ENCODE results near the gene NWD2. TPM values are rescaled to one million over a fixed set of nuclear protein-coding genes. Genes with fewer than 3 reads are reported as not detected.
A peak's percentile ranks its signal among the peaks of the same experiment; 100 is the strongest.

NWD2 gene
- total and polyA plus RNA-seq, 5 donors from 2014 or later = not detected

- Mint-ChIP-seq H3K4me1 (no peaks in the 10 kb centered on the region), H3K36me3 (no peaks in the 10 kb centered on the region), H3K4me3 (peak overlapping the region in 1 of 4 donors; percentile 53), H3K9me3 (peaks cover 0 to 7% (median 0%) of the 10 kb centered on the region in 7 donors), H3K27ac (no peak overlapping the region), H3K27me3 (peaks cover 45% of the 10 kb centered on the region)
- Histone ChIP-seq H3K36me3 (ENCODE audit: control insufficient read depth, insufficient read depth, low read length) (no peaks in the 10 kb centered on the region), H3K9me3 (ENCODE audit: control insufficient read depth in 2 of 2, low read length in 2 of 2) (no peaks in the 10 kb centered on the region), H3K4me1 (ENCODE audit: control insufficient read depth, insufficient read depth, low read length, poor library complexity, severe bottlenecking) (no peaks in the 10 kb centered on the region), H3K27me3 (ENCODE audit: control insufficient read depth, insufficient read depth, low read length) (peaks cover 2% of the 10 kb centered on the region), H3K27ac (ENCODE audit: insufficient read depth, low read length, poor library complexity, severe bottlenecking) (no peak overlapping the region), H3K4me3 (ENCODE audit: low read depth, low read length) (no peak overlapping the region)
- DNase-seq (no peak), ATAC-seq (ENCODE audit: low read depth in 2 of 2) (no peak)
Measured at GRCh38 chr4:37245391-37245954, 930 bp downstream of the NWD2 start.

DNA sequence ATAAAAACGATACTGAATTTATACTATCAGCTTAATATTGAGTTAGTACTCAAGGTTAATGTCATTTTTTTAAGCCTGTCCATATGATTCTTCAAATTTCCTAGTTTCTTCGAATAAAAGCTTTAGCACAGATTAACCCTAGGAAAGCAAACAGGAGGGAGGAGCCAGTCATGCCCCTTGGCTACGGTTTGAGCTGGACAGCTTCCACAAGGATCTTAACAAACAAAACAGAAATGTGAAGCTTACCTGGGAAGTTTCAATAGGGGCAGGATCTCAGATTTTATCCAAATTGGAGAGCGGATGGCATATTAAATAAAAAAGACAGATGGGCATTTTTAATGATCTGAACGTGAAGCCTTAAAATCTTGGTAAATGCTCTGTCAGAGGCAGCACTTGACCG, 2.3 kb downstream of the NWD2 start:
- Histone ChIP-seq H3K27me3 (ENCODE audit: control insufficient read depth, insufficient read depth, low read length) (no peaks in the 10 kb centered on the region), H3K27ac (ENCODE audit: insufficient read depth, low read length, poor library complexity, severe bottlenecking) (no peak overlapping the region), H3K4me1 (ENCODE audit: control insufficient read depth, insufficient read depth, low read length, poor library complexity, severe bottlenecking) (no peaks in the 10 kb centered on the region), H3K4me3 (ENCODE audit: low read depth, low read length) (no peak overlapping the region), H3K36me3 (ENCODE audit: control insufficient read depth, insufficient read depth, low read length) (no peaks in the 10 kb centered on the region), H3K9me3 (ENCODE audit: control insufficient read depth in 2 of 2, low read length in 2 of 2) (no peaks in the 10 kb centered on the region)
- DNase-seq = no peak
- Mint-ChIP-seq H3K4me1 (no peaks in the 10 kb centered on the region), H3K36me3 (no peaks in the 10 kb centered on the region), H3K4me3 (no peak overlapping the region), H3K27ac (no peak overlapping the region), H3K9me3 (peaks cover 0 to 4% (median 0%) of the 10 kb centered on the region in 7 donors), H3K27me3 (peaks cover 36% of the 10 kb centered on the region)
- ATAC-seq (ENCODE audit: low read depth in 2 of 2) = no peak

- no peak for ATAC-seq (ENCODE audit: low read depth in 2 of 2)
- Mint-ChIP-seq H3K27ac (no peak overlapping the region), H3K27me3 (no peaks in the 10 kb centered on the region), H3K9me3 (peaks cover 0 to 4% (median 0%) of the 10 kb centered on the region in 7 donors), H3K4me1 (no peaks in the 10 kb centered on the region), H3K4me3 (no peak overlapping the region), H3K36me3 (no peaks in the 10 kb centered on the region)
- no peaks in the 10 kb centered on the region for H3K27me3 ChIP-seq (ENCODE audit: control insufficient read depth, insufficient read depth, low read length)
- DNase-seq = no peak
- no peaks in the 10 kb centered on the region for H3K9me3 ChIP-seq (ENCODE audit: control insufficient read depth in 2 of 2, low read length in 2 of 2)
- no peaks in the 10 kb centered on the region for H3K36me3 ChIP-seq (ENCODE audit: control insufficient read depth, insufficient read depth, low read length)
- H3K27ac ChIP-seq (ENCODE audit: insufficient read depth, low read length, poor library complexity, severe bottlenecking) = no peak overlapping the region
- H3K4me3 ChIP-seq (ENCODE audit: low read depth, low read length) = no peak overlapping the region
- no peaks in the 10 kb centered on the region for H3K4me1 ChIP-seq (ENCODE audit: control insufficient read depth, insufficient read depth, low read length, poor library complexity, severe bottlenecking)
Measured at GRCh38 chr4:37258221-37258620, 13.7 kb downstream of the NWD2 start.

DNA sequence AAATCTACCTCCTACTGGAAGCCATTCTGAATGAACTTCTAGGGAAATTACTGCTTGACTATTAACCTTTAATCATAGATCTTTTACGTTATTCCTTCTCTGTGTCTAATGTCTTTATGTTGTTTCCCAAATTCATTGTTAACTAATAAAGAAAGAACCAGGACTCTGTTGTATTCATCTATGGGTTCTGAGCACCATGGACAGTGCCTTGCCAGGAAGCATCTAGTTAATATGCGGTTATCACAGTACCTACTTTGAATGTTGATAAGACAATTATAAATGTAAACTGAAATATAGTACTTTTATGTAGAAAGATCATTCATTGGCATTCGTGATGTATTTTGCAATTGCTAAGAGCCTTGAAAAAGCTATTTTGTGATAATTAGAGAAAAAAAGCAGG, 23.8 kb downstream of the NWD2 start:
- Histone ChIP-seq H3K4me1 (ENCODE audit: control insufficient read depth, insufficient read depth, low read length, poor library complexity, severe bottlenecking) (no peaks in the 10 kb centered on the region), H3K36me3 (ENCODE audit: control insufficient read depth, insufficient read depth, low read length) (no peaks in the 10 kb centered on the region), H3K4me3 (ENCODE audit: low read depth, low read length) (no peak overlapping the region), H3K27ac (ENCODE audit: insufficient read depth, low read length, poor library complexity, severe bottlenecking) (no peak overlapping the region), H3K9me3 (ENCODE audit: control insufficient read depth in 2 of 2, low read length in 2 of 2) (no peaks in the 10 kb centered on the region), H3K27me3 (ENCODE audit: control insufficient read depth, insufficient read depth, low read length) (no peaks in the 10 kb centered on the region)
- H3K27me3 Mint-ChIP-seq = peaks cover 4% of the 10 kb centered on the region
- no peaks in the 10 kb centered on the region for H3K4me1 Mint-ChIP-seq
- ATAC-seq (ENCODE audit: low read depth in 2 of 2) (no peak), DNase-seq (no peak)
- peaks cover 0 to 2% (median 0%) of the 10 kb centered on the region in 7 donors for H3K9me3 Mint-ChIP-seq
- H3K36me3 Mint-ChIP-seq = no peaks in the 10 kb centered on the region
- no peak overlapping the region for H3K27ac Mint-ChIP-seq
- H3K4me3 Mint-ChIP-seq = no peak overlapping the region

DNA sequence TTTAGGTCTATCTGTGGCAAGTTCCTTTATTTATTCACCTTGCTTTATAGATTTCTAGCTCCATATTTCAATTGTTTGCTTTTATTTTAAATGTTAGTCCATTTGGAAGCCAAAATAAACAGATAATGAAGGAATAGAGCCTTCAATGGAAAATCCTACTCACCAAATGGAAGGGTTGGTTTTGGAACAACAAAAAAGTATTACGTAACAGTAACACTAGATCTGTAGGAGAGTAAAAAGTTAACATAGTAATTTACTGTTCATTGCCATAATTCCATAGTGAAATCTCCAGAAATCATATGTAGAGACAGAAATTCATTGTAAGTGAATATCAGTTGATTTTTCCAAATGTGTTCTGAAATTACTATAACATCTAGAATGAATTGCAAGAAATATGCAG, 34.6 kb downstream of the NWD2 start:
- H3K4me3 ChIP-seq (ENCODE audit: low read depth, low read length) = no peak overlapping the region
- H3K27ac ChIP-seq (ENCODE audit: insufficient read depth, low read length, poor library complexity, severe bottlenecking) = no peak overlapping the region
- H3K4me1 Mint-ChIP-seq = no peaks in the 10 kb centered on the region
- DNase-seq (no peak), ATAC-seq (ENCODE audit: low read depth in 2 of 2) (no peak)
- H3K4me1 ChIP-seq (ENCODE audit: control insufficient read depth, insufficient read depth, low read length, poor library complexity, severe bottlenecking) = no peaks in the 10 kb centered on the region
- H3K27ac Mint-ChIP-seq = no peak overlapping the region
- no peaks in the 10 kb centered on the region for H3K27me3 ChIP-seq (ENCODE audit: control insufficient read depth, insufficient read depth, low read length)
- H3K36me3 ChIP-seq (ENCODE audit: control insufficient read depth, insufficient read depth, low read length) = no peaks in the 10 kb centered on the region
- H3K9me3 ChIP-seq (ENCODE audit: control insufficient read depth in 2 of 2, low read length in 2 of 2) = peaks cover 3 to 7% of the 10 kb centered on the region in 2 experiments
- no peaks in the 10 kb centered on the region for H3K36me3 Mint-ChIP-seq
- H3K27me3 Mint-ChIP-seq = no peaks in the 10 kb centered on the region
- no peak overlapping the region for H3K4me3 Mint-ChIP-seq
- peaks cover 0 to 13% (median 2%) of the 10 kb centered on the region in 7 donors for H3K9me3 Mint-ChIP-seq

GRCh38 chr4:37279894-37280592, 35.5 kb downstream of the NWD2 start:
- DNase-seq = no peak

GRCh38 chr4:37299468-37299867, 54.9 kb downstream of the NWD2 start:
- no peaks in the 10 kb centered on the region for H3K4me1 ChIP-seq (ENCODE audit: control insufficient read depth, insufficient read depth, low read length, poor library complexity, severe bottlenecking)
- no peak overlapping the region for H3K27ac Mint-ChIP-seq
- ATAC-seq (ENCODE audit: low read depth in 2 of 2) = no peak
- peaks cover 0 to 5% (median 1%) of the 10 kb centered on the region in 7 donors for H3K9me3 Mint-ChIP-seq
- DNase-seq = no peak
- H3K36me3 Mint-ChIP-seq = no peaks in the 10 kb centered on the region
- H3K4me3 ChIP-seq (ENCODE audit: low read depth, low read length) = no peak overlapping the region
- H3K4me3 Mint-ChIP-seq = no peak overlapping the region
- H3K4me1 Mint-ChIP-seq = no peaks in the 10 kb centered on the region
- H3K27me3 Mint-ChIP-seq = no peaks in the 10 kb centered on the region
- H3K36me3 ChIP-seq (ENCODE audit: control insufficient read depth, insufficient read depth, low read length) = no peaks in the 10 kb centered on the region
- H3K9me3 ChIP-seq (ENCODE audit: control insufficient read depth in 2 of 2, low read length in 2 of 2) = no peaks in the 10 kb centered on the region
- H3K27me3 ChIP-seq (ENCODE audit: control insufficient read depth, insufficient read depth, low read length) = no peaks in the 10 kb centered on the region
- no peak overlapping the region for H3K27ac ChIP-seq (ENCODE audit: insufficient read depth, low read length, poor library complexity, severe bottlenecking)

More at GRCh38 chr4:37279894-37280592, 35.5 kb downstream of the NWD2 start:
- no peaks in the 10 kb centered on the region for H3K4me1 ChIP-seq (ENCODE audit: control insufficient read depth, insufficient read depth, low read length, poor library complexity, severe bottlenecking)
- H3K27me3 ChIP-seq (ENCODE audit: control insufficient read depth, insufficient read depth, low read length) = no peaks in the 10 kb centered on the region
- no peak for ATAC-seq (ENCODE audit: low read depth in 2 of 2)
- H3K4me1 Mint-ChIP-seq = no peaks in the 10 kb centered on the region
- H3K36me3 Mint-ChIP-seq = no peaks in the 10 kb centered on the region
- no peak overlapping the region for H3K27ac Mint-ChIP-seq
- no peak overlapping the region for H3K27ac ChIP-seq (ENCODE audit: insufficient read depth, low read length, poor library complexity, severe bottlenecking)
- no peaks in the 10 kb centered on the region for H3K27me3 Mint-ChIP-seq
- H3K4me3 ChIP-seq (ENCODE audit: low read depth, low read length) = no peak overlapping the region
- H3K4me3 Mint-ChIP-seq = no peak overlapping the region
- H3K9me3 ChIP-seq (ENCODE audit: control insufficient read depth in 2 of 2, low read length in 2 of 2) = peaks cover 3 to 7% of the 10 kb centered on the region in 2 experiments
- H3K36me3 ChIP-seq (ENCODE audit: control insufficient read depth, insufficient read depth, low read length) = no peaks in the 10 kb centered on the region
- peaks cover 0 to 13% (median 2%) of the 10 kb centered on the region in 7 donors for H3K9me3 Mint-ChIP-seq

DNA sequence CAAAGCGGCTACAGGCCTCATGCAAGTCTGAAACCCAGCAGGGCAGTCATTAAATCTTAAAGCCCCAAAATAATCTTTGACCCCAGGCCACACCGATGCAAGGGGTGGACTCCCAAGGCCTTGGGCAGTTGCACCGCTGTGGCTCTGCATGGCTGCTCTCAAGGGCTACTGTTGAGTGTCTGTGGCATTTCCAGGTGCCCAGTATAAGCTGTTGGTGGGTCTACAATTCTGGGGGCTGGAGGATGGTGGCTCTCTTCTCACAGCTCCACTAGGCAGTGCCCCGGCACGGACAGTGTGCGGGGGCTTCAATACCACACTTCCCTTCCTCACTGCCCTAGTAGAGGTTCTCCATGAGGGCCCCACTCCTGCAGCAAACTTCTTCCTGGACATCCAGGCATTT, 60.1 kb downstream of the NWD2 start:
- ATAC-seq (ENCODE audit: low read depth in 2 of 2) (no peak), DNase-seq (no peak)
- peaks cover 0 to 10% (median 3%) of the 10 kb centered on the region in 7 donors for H3K9me3 Mint-ChIP-seq
- Histone ChIP-seq H3K4me1 (ENCODE audit: control insufficient read depth, insufficient read depth, low read length, poor library complexity, severe bottlenecking) (no peaks in the 10 kb centered on the region), H3K36me3 (ENCODE audit: control insufficient read depth, insufficient read depth, low read length) (no peaks in the 10 kb centered on the region), H3K27ac (ENCODE audit: insufficient read depth, low read length, poor library complexity, severe bottlenecking) (no peak overlapping the region), H3K9me3 (ENCODE audit: control insufficient read depth in 2 of 2, low read length in 2 of 2) (no peaks in the 10 kb centered on the region), H3K4me3 (ENCODE audit: low read depth, low read length) (no peak overlapping the region), H3K27me3 (ENCODE audit: control insufficient read depth, insufficient read depth, low read length) (no peaks in the 10 kb centered on the region)
- no peaks in the 10 kb centered on the region for H3K4me1 Mint-ChIP-seq
- no peaks in the 10 kb centered on the region for H3K27me3 Mint-ChIP-seq
- no peak overlapping the region for H3K27ac Mint-ChIP-seq
- no peak overlapping the region for H3K4me3 Mint-ChIP-seq
- no peaks in the 10 kb centered on the region for H3K36me3 Mint-ChIP-seq
